ENCODE results near the gene FCHO2.

GRCh38 chr5:73132759-73133158, 176.9 kb downstream of the FCHO2 start:
- no peak for TF ChIP-seq SP1 (IDR thresholded peaks at IDR 0.05; ENCODE audit: low read depth, low read length)
- TF ChIP-seq EP300 (IDR thresholded peaks at IDR 0.05; ENCODE audit: borderline replicate concordance in 1 of 2, low read depth in 2 of 2, low read length in 2 of 2) = no peak
- TF ChIP-seq, protein P1, sequence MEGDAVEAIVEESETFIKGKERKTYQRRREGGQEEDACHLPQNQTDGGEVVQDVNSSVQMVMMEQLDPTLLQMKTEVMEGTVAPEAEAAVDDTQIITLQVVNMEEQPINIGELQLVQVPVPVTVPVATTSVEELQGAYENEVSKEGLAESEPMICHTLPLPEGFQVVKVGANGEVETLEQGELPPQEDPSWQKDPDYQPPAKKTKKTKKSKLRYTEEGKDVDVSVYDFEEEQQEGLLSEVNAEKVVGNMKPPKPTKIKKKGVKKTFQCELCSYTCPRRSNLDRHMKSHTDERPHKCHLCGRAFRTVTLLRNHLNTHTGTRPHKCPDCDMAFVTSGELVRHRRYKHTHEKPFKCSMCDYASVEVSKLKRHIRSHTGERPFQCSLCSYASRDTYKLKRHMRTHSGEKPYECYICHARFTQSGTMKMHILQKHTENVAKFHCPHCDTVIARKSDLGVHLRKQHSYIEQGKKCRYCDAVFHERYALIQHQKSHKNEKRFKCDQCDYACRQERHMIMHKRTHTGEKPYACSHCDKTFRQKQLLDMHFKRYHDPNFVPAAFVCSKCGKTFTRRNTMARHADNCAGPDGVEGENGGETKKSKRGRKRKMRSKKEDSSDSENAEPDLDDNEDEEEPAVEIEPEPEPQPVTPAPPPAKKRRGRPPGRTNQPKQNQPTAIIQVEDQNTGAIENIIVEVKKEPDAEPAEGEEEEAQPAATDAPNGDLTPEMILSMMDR (IDR thresholded peaks at IDR 0.05; ENCODE audit: control extremely low read depth in 1 of 3, insufficient read depth in 1 of 3, low read depth in 1 of 3, low read length in 3 of 3) = no peak
- TF ChIP-seq YY1 (IDR thresholded peaks at IDR 0.05; ENCODE audit: low read depth, low read length) = no peak
- no peak for TF ChIP-seq RAD21 (IDR thresholded peaks at IDR 0.05 in 1 of 2, conservative IDR thresholded peaks at IDR 0.05 in 1 of 2; ENCODE audit: low read depth in 2 of 2, low read length in 2 of 2)
- TF ChIP-seq POLR2A (IDR thresholded peaks at IDR 0.05; ENCODE audit: control extremely low read depth in 1 of 2, low read depth in 2 of 2, low read length in 2 of 2) = no peak
- TF ChIP-seq, protein P2, sequence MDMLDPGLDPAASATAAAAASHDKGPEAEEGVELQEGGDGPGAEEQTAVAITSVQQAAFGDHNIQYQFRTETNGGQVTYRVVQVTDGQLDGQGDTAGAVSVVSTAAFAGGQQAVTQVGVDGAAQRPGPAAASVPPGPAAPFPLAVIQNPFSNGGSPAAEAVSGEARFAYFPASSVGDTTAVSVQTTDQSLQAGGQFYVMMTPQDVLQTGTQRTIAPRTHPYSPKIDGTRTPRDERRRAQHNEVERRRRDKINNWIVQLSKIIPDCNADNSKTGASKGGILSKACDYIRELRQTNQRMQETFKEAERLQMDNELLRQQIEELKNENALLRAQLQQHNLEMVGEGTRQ (IDR thresholded peaks at IDR 0.05; ENCODE audit: low read length) = no peak
- TF ChIP-seq SIX5 (IDR thresholded peaks at IDR 0.05; ENCODE audit: low read depth, low read length) = no peak
- no peak for TF ChIP-seq RNF2 (IDR thresholded peaks at IDR 0.05; ENCODE audit: borderline replicate concordance, low read depth, low read length, missing control alignments, poor library complexity, severe bottlenecking)
- TF ChIP-seq, protein P3, sequence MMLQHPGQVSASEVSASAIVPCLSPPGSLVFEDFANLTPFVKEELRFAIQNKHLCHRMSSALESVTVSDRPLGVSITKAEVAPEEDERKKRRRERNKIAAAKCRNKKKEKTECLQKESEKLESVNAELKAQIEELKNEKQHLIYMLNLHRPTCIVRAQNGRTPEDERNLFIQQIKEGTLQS (IDR thresholded peaks at IDR 0.05; ENCODE audit: insufficient read depth, low read depth, low read length) = no peak
- TF ChIP-seq POLR2AphosphoS5 (IDR thresholded peaks at IDR 0.05; ENCODE audit: low read depth, low read length) = no peak
- TF ChIP-seq NRF1 (IDR thresholded peaks at IDR 0.05; ENCODE audit: low read depth, low read length) = no peak
